GM19397 (cell line): ENCODE measurements around the gene SF3A2.
"Not testable (repeated sequence)": the region's sequence is repeated elsewhere in the genome, so short reads cannot be mapped to it uniquely, and the experiment has no call there.

Source experiments
- ATAC-seq: cut with Tn5 transposase; IDR thresholded peaks from one replicate; pipeline ENCODE4 v1.9.1; 2021; ENCODE audit warnings: mild to moderate bottlenecking, moderate library complexity; ENCODE audit not compliant: unreplicated experiment

Gene SF3A2, protein sequence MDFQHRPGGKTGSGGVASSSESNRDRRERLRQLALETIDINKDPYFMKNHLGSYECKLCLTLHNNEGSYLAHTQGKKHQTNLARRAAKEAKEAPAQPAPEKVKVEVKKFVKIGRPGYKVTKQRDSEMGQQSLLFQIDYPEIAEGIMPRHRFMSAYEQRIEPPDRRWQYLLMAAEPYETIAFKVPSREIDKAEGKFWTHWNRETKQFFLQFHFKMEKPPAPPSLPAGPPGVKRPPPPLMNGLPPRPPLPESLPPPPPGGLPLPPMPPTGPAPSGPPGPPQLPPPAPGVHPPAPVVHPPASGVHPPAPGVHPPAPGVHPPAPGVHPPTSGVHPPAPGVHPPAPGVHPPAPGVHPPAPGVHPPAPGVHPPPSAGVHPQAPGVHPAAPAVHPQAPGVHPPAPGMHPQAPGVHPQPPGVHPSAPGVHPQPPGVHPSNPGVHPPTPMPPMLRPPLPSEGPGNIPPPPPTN

DNA sequence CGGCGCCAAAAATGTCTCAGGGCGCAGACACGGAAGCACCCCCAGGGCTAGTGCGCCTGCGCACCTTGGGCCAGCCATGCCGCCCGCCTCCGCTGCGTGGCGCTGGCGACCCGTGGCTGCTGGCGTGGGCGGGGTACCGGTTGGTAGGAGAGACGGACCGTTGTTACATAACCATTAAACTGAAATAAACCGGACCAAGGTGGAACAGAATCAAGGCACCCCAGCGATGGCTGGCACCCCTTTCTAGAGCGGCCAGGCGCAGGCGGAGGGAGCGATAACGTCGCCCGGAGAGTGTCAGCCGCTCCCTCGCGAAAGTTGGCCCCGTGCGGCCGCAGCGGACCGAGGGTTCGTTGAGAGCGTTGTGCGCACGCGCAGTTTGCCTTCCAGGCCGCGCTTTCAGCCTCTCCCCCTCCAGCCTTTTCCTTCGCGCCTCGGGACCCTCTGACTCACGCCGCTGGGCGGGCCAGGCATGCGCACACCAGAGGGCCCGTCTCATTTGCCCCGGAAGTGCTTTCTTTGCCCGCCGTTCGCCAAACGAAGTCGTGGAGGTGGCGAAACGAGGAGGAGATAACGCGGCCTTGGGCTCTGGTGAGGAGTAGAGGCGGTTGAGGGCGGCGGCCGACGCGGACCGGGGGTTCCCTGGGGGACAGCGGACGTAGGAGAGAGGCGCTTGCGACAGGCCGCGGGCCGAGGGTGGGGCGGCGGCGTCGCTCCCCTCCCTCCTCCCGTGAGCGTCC, at the start of gene SF3A2, which contains the start of gene PLEKHJ1:
SF3A2 (plus strand) TSS at position 511 of the 737 bp plus-strand sequence. CDS start 6,595 bp downstream, outside the sequence.
PLEKHJ1 (minus strand) TSS at position 16 of the 737 bp plus-strand sequence. CDS start 81 bp downstream, outside the sequence.
- ATAC-seq: peak; percentile 77

DNA sequence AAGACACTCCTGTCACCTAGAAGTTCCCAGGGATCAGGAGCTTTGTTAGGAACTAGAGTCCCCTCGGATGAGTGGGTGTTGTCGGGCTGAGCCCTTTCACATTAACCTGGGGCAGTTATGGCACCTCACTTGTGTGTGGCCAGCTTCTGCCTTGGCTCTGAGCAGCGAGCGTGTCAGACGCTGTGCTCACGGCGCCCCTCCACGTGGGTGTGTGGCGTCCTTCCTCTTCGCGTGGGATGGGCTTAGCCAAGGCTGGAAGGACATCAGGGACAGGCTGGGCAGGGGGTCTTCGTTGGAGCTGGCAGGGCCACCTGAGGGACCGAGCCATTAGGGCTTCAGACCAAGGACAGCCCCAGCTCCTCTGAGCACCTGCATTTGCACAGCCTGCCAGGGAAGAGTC, 49.5 kb upstream of the SF3A2 start:
- ATAC-seq: no peak

GRCh38 chr19:2188708-2189385, 47.8 kb upstream of the SF3A2 start:
- ATAC-seq: no peak

- ATAC-seq: no peak
Observed at GRCh38 chr19:2189880-2190279, 46.7 kb upstream of the SF3A2 start.

- ATAC-seq: no peak
Observed at GRCh38 chr19:2190848-2191455, 45.7 kb upstream of the SF3A2 start.

- ATAC-seq: no peak
Observed at GRCh38 chr19:2191456-2192310, 44.9 kb upstream of the SF3A2 start.

DNA sequence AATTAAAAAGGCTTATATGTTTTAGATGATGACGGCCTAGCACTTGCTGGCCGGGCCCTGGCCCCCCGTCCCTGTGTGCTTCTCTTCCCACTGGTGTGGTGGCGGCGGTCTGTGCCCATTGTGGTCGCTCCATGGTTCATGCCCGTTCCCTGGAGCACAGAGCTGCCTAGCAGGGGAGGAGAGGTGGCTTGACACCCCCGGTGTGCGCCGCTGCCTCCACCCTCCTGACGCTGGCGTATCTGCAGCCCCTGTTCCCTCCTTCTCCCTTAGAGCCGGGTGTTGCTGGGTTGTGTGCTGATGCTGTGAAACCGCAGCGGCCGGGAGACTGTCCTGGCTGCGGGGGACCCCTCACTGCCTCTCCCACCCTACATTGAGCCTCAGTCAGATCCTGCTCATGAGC, 43.8 kb upstream of the SF3A2 start:
- ATAC-seq: no peak

GRCh38 chr19:2193807-2194206, 42.8 kb upstream of the SF3A2 start:
- no peak for ATAC-seq

DNA sequence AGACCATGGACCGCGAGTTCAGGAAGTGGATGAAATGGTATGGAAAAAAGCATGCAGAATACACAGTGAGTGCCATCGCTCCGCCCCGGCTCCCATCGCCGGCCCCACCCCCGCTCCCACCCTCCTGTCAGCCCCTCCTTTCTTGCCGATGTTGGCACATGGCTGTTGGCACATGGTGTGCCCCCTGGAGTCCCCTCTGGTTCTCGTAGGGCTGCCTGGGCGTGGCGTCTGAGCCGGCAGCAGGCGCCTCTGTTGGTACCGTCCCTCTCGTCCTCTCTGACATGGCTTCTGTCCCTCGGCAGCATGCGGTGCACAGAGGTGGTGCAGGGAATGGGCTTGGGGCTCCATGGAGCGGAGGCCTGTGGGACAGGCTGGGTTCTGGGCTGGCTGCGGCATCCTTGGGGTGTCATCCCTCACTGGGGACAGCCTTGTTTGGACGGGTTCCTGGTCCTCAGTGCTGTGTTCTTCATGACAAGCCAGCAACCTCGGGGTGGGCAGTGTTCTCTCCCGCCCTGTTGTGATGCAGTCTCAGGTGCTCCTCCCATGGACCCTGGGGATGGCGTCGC, 42.0 kb upstream of the SF3A2 start:
- no peak for ATAC-seq

GRCh38 chr19:2195361-2195760, 41.3 kb upstream of the SF3A2 start:
- ATAC-seq: no peak

GRCh38 chr19:2195914-2196313, 40.7 kb upstream of the SF3A2 start:
- ATAC-seq: no peak

DNA sequence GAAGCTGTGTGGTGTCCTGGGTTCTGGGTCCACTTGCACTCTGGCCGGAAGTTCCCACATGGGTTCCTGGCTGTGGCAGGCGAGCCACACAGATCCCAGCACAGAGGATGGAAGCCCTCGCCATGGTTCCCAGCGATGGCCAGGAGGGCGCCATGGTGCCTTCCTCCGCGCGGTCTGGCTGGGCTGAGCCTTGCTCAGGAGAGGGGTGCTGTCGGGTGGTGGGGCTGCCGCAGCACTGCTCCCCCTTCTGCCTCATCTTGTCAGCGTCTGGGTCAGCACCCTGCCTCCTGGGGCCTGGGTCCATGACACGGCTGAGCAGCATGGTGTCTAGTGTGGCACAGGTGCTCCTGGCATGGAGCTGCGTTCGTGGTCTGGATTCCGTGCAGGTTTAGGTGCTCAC, 39.4 kb upstream of the SF3A2 start:
- no peak for ATAC-seq

DNA sequence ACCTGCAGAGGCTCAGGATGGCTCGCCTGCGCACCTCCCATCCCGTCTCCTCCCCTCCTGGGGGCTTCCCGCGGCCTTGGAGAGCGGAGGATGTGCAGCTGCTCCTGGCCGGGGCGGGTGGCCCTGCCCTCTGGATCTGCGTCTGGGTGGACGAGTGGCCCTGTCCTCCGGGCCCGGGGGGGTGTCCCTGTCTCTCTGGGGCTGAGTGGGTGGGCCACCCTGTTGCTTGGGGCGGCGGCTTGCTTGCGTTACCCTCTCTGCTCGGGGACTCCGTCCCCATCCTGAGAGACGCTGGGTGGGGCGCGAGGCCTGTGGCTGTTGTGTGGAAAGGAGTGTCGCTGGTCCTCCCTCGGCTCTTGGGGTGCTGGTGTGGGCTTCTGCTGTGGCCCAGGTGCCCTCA, 38.3 kb upstream of the SF3A2 start:
- no peak for ATAC-seq

GRCh38 chr19:2199215-2199614, 37.4 kb upstream of the SF3A2 start:
- no peak for ATAC-seq

- ATAC-seq: no peak
Observed at GRCh38 chr19:2199861-2200623, 36.6 kb upstream of the SF3A2 start.

- not testable (repeated sequence) for ATAC-seq
Observed at GRCh38 chr19:2200624-2201294, 35.9 kb upstream of the SF3A2 start.

DNA sequence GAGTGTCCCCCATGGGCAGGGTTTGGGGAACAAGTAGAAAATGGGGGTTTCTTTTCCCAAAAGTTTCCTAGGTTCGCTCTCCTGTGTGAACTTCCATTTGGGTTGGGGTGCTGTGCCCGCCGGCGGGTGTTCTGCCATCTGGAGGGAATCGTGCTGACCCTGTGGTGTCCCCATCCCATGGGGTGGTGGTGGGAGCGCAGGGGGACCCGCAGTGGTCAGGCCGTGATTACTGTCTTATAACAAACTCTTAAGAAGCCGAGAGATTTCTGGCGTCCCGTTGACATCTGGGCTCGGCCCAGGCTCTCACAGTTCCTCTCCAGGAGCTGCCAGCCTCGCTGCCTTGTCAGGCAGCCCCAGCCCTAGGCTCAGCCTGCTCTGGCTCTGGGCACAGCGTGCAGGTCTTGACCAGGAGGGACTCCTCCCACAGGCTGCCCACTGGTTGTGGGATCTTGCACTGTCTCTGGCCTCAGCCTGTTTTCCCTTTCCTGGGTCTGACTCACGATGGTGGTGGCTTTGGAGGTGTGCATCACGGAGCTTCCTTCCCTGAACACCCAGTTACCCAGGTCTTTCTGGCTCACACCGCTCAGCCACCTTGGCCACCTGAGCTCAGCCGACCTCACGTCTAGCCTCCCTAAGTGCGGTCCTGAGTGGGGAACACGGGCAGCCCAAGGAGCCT, 35.0 kb upstream of the SF3A2 start:
- no peak for ATAC-seq

GRCh38 chr19:2202366-2202765, 34.3 kb upstream of the SF3A2 start:
- no peak for ATAC-seq
